AG09309 (cell line): Measurements from ENCODE around the gene KNSTRN.

Experiments
- DNase-seq: peaks from one replicate; pipeline ENCODE4 v3.0.0-alpha.2; 2010; ENCODE audit warnings: low read depth
- H3K4me3 ChIP-seq: 2 replicates; pipeline ENCODE4 v1.5.1; 2011; ENCODE audit warnings: mild to moderate bottlenecking, low read depth, low read length, moderate library complexity; ENCODE audit not compliant: control insufficient read depth
- CTCF ChIP-seq: IDR thresholded peaks from 2 replicates; pipeline ENCODE4 v1.5.1; 2011; ENCODE audit warnings: mild to moderate bottlenecking, low read depth, low read length, inconsistent platforms; ENCODE audit not compliant: insufficient read depth, control insufficient read depth; ENCODE audit errors: missing control alignments

Gene KNSTRN

GRCh38 chr15:40346579-40347558 is 35.7 kb upstream of the KNSTRN start:
- H3K4me3 ChIP-seq, result no peak overlapping the region
- no peak for DNase-seq
- TF ChIP-seq CTCF, result no peak

DNA sequence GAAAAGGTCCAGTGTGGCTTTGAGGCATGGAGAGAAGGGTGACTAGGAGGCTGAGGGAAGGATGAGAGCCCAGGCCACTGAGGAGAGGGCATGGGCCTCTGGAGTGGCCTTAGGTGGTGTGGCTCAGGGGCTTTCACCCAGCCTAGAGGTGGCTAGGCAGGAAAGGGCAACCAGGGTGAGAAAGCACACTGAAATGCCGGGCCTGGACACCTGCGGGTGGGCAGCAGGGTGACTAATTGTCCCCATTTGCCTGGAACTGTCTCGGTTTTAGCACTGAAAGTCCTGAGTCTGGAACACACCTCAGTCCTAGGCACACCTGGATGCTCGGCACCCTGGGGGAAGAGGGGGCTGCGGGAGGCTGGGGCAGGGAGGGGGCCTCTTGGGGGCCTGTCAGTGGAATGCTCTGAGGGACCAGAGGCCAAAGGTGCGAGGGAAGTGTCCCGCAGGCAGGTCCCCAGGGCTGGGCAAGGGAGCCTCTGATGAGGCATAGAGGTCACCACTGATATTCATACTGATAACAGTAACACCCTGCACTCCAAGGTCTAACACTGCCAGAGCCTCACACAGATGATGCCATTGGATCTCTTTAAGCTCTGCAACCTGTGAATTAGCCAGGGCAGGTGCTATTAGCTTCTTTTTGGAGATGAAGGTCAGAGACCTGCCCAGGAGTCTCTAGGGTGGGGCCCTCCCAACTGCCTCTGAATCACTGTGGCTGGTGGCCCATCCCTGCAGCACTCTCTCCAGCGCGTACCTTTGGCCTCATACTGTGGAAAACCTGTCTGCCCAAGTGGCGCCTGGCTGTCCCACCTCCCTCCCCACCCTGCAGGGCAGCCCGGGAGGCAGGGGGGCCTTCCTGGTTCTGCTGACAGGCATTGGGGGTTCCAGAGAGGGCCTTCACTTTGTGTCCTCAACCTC is 34.7 kb upstream of the KNSTRN start:
- no peak for DNase-seq
- no peak for TF ChIP-seq CTCF
- H3K4me3 ChIP-seq, result no peak overlapping the region

- TF ChIP-seq CTCF, result no peak
- H3K4me3 ChIP-seq, result no peak overlapping the region
- no peak for DNase-seq
These were observed 34.0 kb upstream of the KNSTRN start for GRCh38 chr15:40348474-40348870.

- no peak for TF ChIP-seq CTCF
- no peak for DNase-seq
- H3K4me3 ChIP-seq, result no peak overlapping the region
These were observed 33.4 kb upstream of the KNSTRN start for GRCh38 chr15:40349163-40349562.

GRCh38 chr15:40352281-40352901 is 30.1 kb upstream of the KNSTRN start:
- H3K4me3 ChIP-seq, result no peak overlapping the region
- no peak for TF ChIP-seq CTCF
- DNase-seq, result no peak

- no peak overlapping the region for H3K4me3 ChIP-seq
- TF ChIP-seq CTCF, result no peak
- DNase-seq, result no peak
These were observed 28.8 kb upstream of the KNSTRN start for GRCh38 chr15:40353697-40354096.
